ENCODE measurements around the gene TRAF3IP1.
A peak's percentile ranks its signal among the peaks of the same experiment; 100 is the strongest.
"Not testable (repeated sequence)": the region's sequence is repeated elsewhere in the genome, so short reads cannot be mapped to it uniquely, and the experiment has no call there.

TRAF3IP1 gene

GRCh38 chr2:238383135-238383534, 62.8 kb downstream of the TRAF3IP1 start:
- DNase-seq = no peak

- DNase-seq = no peak
These were observed 63.5 kb downstream of the TRAF3IP1 start for GRCh38 chr2:238383743-238384380.

GRCh38 chr2:238387332-238387731, 67.0 kb downstream of the TRAF3IP1 start:
- DNase-seq = no peak

- DNase-seq = no peak
These were observed 68.5 kb downstream of the TRAF3IP1 start for GRCh38 chr2:238388794-238389193.

GRCh38 chr2:238389988-238390589, 69.8 kb downstream of the TRAF3IP1 start:
- peak; percentile 69 for DNase-seq

GRCh38 chr2:238391042-238391689, 70.8 kb downstream of the TRAF3IP1 start:
- DNase-seq = peak; percentile 51

- DNase-seq = no peak
These were observed 76.3 kb downstream of the TRAF3IP1 start for GRCh38 chr2:238396663-238397062.

- no peak for DNase-seq
These were observed 77.0 kb downstream of the TRAF3IP1 start for GRCh38 chr2:238397356-238397755.

- no peak for DNase-seq
These were observed 78.3 kb downstream of the TRAF3IP1 start for GRCh38 chr2:238398577-238398976.

GRCh38 chr2:238399094-238399493, 78.8 kb downstream of the TRAF3IP1 start:
- no peak for DNase-seq

- DNase-seq = no peak
These were observed 81.2 kb downstream of the TRAF3IP1 start for GRCh38 chr2:238401551-238401950.

GRCh38 chr2:238403632-238404405, 83.5 kb downstream of the TRAF3IP1 start:
- DNase-seq = peak; percentile 49

- no peak for DNase-seq
These were observed 84.3 kb downstream of the TRAF3IP1 start for GRCh38 chr2:238404406-238405216.

- DNase-seq = not testable (repeated sequence)
These were observed 84.9 kb downstream of the TRAF3IP1 start for GRCh38 chr2:238405217-238405555.

GRCh38 chr2:238406221-238406997, 86.1 kb downstream of the TRAF3IP1 start:
- DNase-seq = no peak

GRCh38 chr2:238406998-238407285, 86.6 kb downstream of the TRAF3IP1 start:
- no peak for DNase-seq

- no peak for DNase-seq
These were observed 87.2 kb downstream of the TRAF3IP1 start for GRCh38 chr2:238407566-238407965.

- no peak for DNase-seq
These were observed 88.5 kb downstream of the TRAF3IP1 start for GRCh38 chr2:238408615-238409340.

- DNase-seq = no peak
These were observed 89.3 kb downstream of the TRAF3IP1 start for GRCh38 chr2:238409341-238410199.

- DNase-seq = no peak
These were observed 91.9 kb downstream of the TRAF3IP1 start for GRCh38 chr2:238412067-238412767.

Data from NCI-H1092 (cell line).